Adrenal gland (tissue), 12 donors: ENCODE data around the gene ST3GAL3. TPM values are rescaled to one million over a fixed set of nuclear protein-coding genes. Genes with fewer than 3 reads are reported as not detected.

Experiments
- DNase-seq, 7 donors: peaks; one replicate each; pipeline ENCODE4 v3.0.0-alpha.2; 2019 to 2020
- H3K27ac ChIP-seq, 5 donors: fragments of 200-600 bp; sonication (generic) in 4 of 5; 1 replicate in 3 of 5; 2 replicates in 2 of 5; pipeline versions ENCODE4 v1.5.1 to v1.8.0; 2016 to 2020; ENCODE audit warnings: mild to moderate bottlenecking in 1 of 5
- H3K27me3 ChIP-seq: fragments of 200-600 bp; 2 replicates; pipeline ENCODE4 v1.8.0; 2021
- H3K36me3 ChIP-seq, 2 donors: fragments of 200-600 bp; replicated peaks in 1 of 2; 1 replicate in 1 of 2; 2 replicates in 1 of 2; pipeline versions ENCODE4 v1.5.1 to v1.8.0; 2018 to 2022
- H3K4me1 ChIP-seq, 2 donors: fragments of 200-600 bp; replicated peaks in 1 of 2; 1 replicate in 1 of 2; 2 replicates in 1 of 2; pipeline versions ENCODE4 v1.5.1 to v1.8.0; 2018 to 2021
- H3K4me3 ChIP-seq, 4 donors: fragments of 200-600 bp; sonication (generic) in 3 of 4; one replicate each; pipeline ENCODE4 v1.5.1; 2016 to 2018
- H3K9me3 ChIP-seq, 3 donors: fragments of 200-600 bp; sonication (generic) in 1 of 3; replicated peaks in 1 of 3; 1 replicate in 2 of 3; 2 replicates in 1 of 3; pipeline versions ENCODE4 v1.5.1 to v1.8.0; 2016 to 2021
- CTCF ChIP-seq, 6 experiments: fragments of 450-650 bp in 4 of 6; fragments of 200-600 bp in 2 of 6; sonication (generic) in 1 of 6; IDR thresholded peaks; 1 replicate in 5 of 6; 2 replicates in 1 of 6; pipeline versions ENCODE4 v1.5.1 to v1.8.0; 2016 to 2021; ENCODE audit warnings: antibody characterized with exemption in 6 of 6, mild to moderate bottlenecking in 2 of 6, moderate library complexity in 1 of 6
- POLR2A ChIP-seq, 2 donors: fragments of 450-650 bp; IDR thresholded peaks; one replicate each; pipeline ENCODE4 v1.6.1; 2017; ENCODE audit warnings: antibody characterized with exemption in 2 of 2, mild to moderate bottlenecking in 2 of 2, moderate library complexity in 1 of 2
- WGBS, 4 donors: extraction: QIAGEN DNeasy Blood & Tissue Kit in 2 of 4; methylation state at CpG; one replicate each; pipeline versions ENCODE4 v1.1.5 to v1.1.7; 2013 to 2017; 5-methylcytosine and 5-hydroxymethylcytosine counted together
- intact Hi-C, 2 donors: fragments of 100-400 bp; cut with DNase I; formaldehyde crosslinking; loops; one replicate each; pipeline versions ENCODE4 v1.14.1 to v1.15.0; 2022 to 2023
- polyA plus RNA-seq, 3 donors: library from polyadenylated mRNA; stranded (reverse); fragments of 200-250 nt in 2 of 3; fragments of 350-450 nt in 1 of 3; fragmentation: Illumina TruSeq in 1 of 3; extraction: RNeasy Lipid Tissue Mini Kit (QIAGEN cat#74804) in 1 of 3; gene quantifications; one replicate each; pipeline ENCODE4 v1.2.3, GENCODE V29; 2013 to 2014
- total RNA-seq, 9 donors: library from RNA; depleted of rRNA in 4 of 9; stranded (reverse); fragments of >200 nt in 4 of 9; fragments of 120-200 nt in 1 of 9; fragmentation: NEBNext Ultra II Directional in 1 of 9; extraction: Animal tissue kit (Norgen Biotek cat#: 25700) in 1 of 9; gene quantifications; one replicate each; pipeline versions ENCODE4 v1.1.0 to v1.2.4, GENCODE V29; 2013 to 2023
- donor health status: healthy with polysubstance abuse.
- donor health status: Bipolar disorder and iron deficiency.
- donor health status: DM: yes; HTN: yes; CAD: no.
- donor health status: DM: no; HTN: no; CAD: no.
- donor health status: DM: no; HTN: no; CAD: no.
- donor health status: DM: yes; HTN: yes; CAD: no.

ST3GAL3 gene
- total and polyA plus RNA-seq, 12 donors: 15.6 to 47.5 (median 27.7) TPM

DNA sequence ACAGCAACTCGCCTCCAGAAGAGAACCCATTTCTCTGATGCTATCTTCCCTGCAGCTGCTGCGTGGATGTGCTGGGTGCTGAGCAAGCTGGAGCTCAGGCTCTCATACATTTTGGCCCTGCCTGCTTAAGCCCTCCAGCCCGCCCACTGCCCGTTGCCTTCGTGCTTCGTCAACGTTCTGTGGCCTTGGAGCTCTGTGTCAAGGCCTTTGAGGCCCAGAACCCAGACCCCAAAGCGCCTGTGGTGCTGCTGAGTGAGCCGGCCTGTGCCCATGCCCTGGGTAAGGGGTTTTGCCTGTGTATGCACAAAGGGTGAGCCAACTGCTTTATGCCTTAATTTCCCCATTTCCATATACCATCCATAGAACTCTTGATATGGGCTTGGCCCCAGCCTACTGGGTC lies 263.6 kb downstream of the ST3GAL3 start:
- Histone ChIP-seq H3K9me3 (no peaks in the 10 kb centered on the region), H3K27ac (no peak overlapping the region), H3K4me3 (no peak overlapping the region), H3K27me3 (no peaks in the 10 kb centered on the region), H3K4me1 (peaks cover 14 to 23% of the 10 kb centered on the region in 2 donors), H3K36me3 (peaks cover 0 to 17% of the 10 kb centered on the region in 2 donors)
- DNase-seq: no peak
- WGBS, 4 donors: 52 to 75% (median 57%) methylated on average over 6 to 9 of the region's 9 CpGs
- intact Hi-C loops: no loop called here
- TF ChIP-seq CTCF (IDR thresholded peaks at IDR 0.05) (no peak), POLR2A (IDR thresholded peaks at IDR 0.05) (no peak)

DNA sequence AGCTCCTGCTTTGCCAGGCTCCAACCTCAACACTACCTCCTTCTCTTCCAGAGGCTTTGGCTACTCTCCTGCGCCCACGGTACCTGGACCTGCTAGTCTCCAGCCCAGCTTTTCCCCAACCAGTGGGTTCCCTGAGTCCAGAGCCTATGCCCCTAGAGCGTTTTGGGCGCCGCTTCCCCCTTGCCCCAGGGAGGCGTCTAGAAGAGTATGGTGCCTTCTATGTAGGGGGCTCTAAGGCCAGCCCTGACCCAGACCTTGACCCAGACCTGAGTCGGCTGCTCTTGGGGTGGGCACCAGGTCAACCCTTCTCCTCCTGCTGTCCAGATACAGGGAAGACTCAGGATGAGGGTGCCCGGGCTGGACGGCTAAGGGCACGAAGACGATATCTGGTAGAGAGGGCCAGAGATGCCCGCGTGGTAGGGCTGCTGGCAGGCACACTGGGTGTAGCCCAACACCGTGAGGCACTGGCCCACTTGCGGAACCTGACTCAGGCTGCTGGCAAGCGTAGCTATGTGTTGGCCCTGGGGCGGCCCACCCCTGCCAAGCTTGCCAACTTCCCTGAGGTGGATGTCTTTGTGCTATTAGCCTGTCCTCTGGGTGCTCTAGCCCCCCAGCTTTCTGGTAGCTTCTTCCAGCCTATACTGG lies 264.1 kb downstream of the ST3GAL3 start:
- no peak for TF ChIP-seq CTCF (IDR thresholded peaks at IDR 0.05)
- TF ChIP-seq POLR2A (IDR thresholded peaks at IDR 0.05): no peak
- Histone ChIP-seq H3K4me3 (no peak overlapping the region), H3K9me3 (no peaks in the 10 kb centered on the region), H3K4me1 (peaks cover 19 to 29% of the 10 kb centered on the region in 2 donors), H3K36me3 (peaks cover 0 to 22% of the 10 kb centered on the region in 2 donors), H3K27ac (no peak overlapping the region), H3K27me3 (no peaks in the 10 kb centered on the region)
- DNase-seq: no peak
- intact Hi-C loops: no loop called here
- 83 to 89% (median 86%) methylated on average over 12 to 17 of the region's 17 CpGs for WGBS, 4 donors

- intact Hi-C loops: no loop called here
- peak overlapping the region in 4 of 5 donors; percentile 91 to 98 (median 94) for H3K27ac ChIP-seq
These were observed 266.7 kb downstream of the ST3GAL3 start for GRCh38 chr1:43973981-43974442.

More at GRCh38 chr1:43973981-43974442, 266.7 kb downstream of the ST3GAL3 start:
- Histone ChIP-seq H3K9me3 (no peaks in the 10 kb centered on the region), H3K27me3 (no peaks in the 10 kb centered on the region), H3K4me3 (peak overlapping the region in 3 of 4 donors; percentile 80 to 97 (median 85)), H3K36me3 (peaks cover 0 to 33% of the 10 kb centered on the region in 2 donors), H3K4me1 (peaks cover 21 to 52% of the 10 kb centered on the region in 2 donors)
- no peak for DNase-seq
- TF ChIP-seq POLR2A (IDR thresholded peaks at IDR 0.05) (no peak), CTCF (IDR thresholded peaks at IDR 0.05) (no peak)
- 37 to 42% (median 40%) methylated on average over 9 of the region's 9 CpGs for WGBS, 4 donors
